Duodenal mucosa (tissue), 2 donors: Measurements from ENCODE around the gene SLC28A3.

Source experiments
- H3K27ac ChIP-seq: one replicate; pipeline ENCODE4 v1.7.0; 2013; ENCODE audit warnings: low read depth, low read length
- H3K27me3 ChIP-seq, 2 donors: one replicate each; pipeline ENCODE4 v1.7.0; 2013; ENCODE audit warnings: low read length in 2 of 2, control low read depth in 1 of 2; ENCODE audit not compliant: insufficient read depth in 2 of 2, control insufficient read depth in 1 of 2
- H3K36me3 ChIP-seq, 2 donors: one replicate each; pipeline ENCODE4 v1.7.0; 2013; ENCODE audit warnings: low read length in 2 of 2, control low read depth in 1 of 2; ENCODE audit not compliant: insufficient read depth in 2 of 2, control insufficient read depth in 1 of 2
- H3K4me1 ChIP-seq, 2 donors: one replicate each; pipeline ENCODE4 v1.7.0; 2013; ENCODE audit warnings: low read length in 2 of 2, control low read depth in 1 of 2; ENCODE audit not compliant: insufficient read depth in 2 of 2, control insufficient read depth in 1 of 2
- H3K4me3 ChIP-seq, 2 donors: one replicate each; pipeline ENCODE4 v1.7.0; 2013; ENCODE audit warnings: low read length in 2 of 2, low read depth in 1 of 2
- H3K9ac ChIP-seq, 2 donors: one replicate each; pipeline ENCODE4 v1.7.0; 2013; ENCODE audit warnings: low read length in 2 of 2, low read depth in 1 of 2
- H3K9me3 ChIP-seq, 2 donors: one replicate each; pipeline ENCODE4 v1.7.0; 2013; ENCODE audit warnings: low read length in 2 of 2, control low read depth in 1 of 2; ENCODE audit not compliant: control insufficient read depth in 1 of 2

The SLC28A3 gene

GRCh38 chr9:84324811-84325210 is 15.7 kb downstream of the SLC28A3 start:
- H3K4me3 ChIP-seq: no peak overlapping the region
- no peaks in the 10 kb centered on the region for H3K9me3 ChIP-seq
- H3K4me1 ChIP-seq: peaks cover 0 to 9% of the 10 kb centered on the region in 2 donors
- H3K9ac ChIP-seq: no peak overlapping the region
- H3K27me3 ChIP-seq: no peaks in the 10 kb centered on the region
- H3K27ac ChIP-seq: no peak overlapping the region
- no peaks in the 10 kb centered on the region for H3K36me3 ChIP-seq

DNA sequence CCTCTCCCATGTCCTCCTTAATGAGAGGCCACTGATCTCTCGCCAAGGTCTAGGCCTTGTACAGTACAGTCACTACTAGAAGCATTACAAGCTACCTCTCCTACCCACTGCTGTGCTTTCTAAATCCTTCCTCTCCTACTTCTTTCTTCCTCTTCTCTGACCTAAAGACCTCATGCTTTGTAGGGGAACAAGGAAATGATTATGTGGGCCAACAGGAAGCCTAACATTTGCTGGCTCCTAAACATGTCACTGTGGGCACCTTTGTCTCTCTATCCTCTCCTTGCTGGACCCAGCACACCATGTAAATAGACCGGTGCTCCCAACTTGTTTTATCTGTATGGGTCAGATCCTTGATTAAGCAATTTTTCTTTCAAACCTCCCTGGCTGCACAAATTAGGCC is 16.7 kb downstream of the SLC28A3 start:
- no peaks in the 10 kb centered on the region for H3K27me3 ChIP-seq
- H3K27ac ChIP-seq: no peak overlapping the region
- H3K36me3 ChIP-seq: no peaks in the 10 kb centered on the region
- no peak overlapping the region for H3K4me3 ChIP-seq
- H3K4me1 ChIP-seq: peaks cover 0 to 9% of the 10 kb centered on the region in 2 donors
- H3K9ac ChIP-seq: no peak overlapping the region
- H3K9me3 ChIP-seq: no peaks in the 10 kb centered on the region

DNA sequence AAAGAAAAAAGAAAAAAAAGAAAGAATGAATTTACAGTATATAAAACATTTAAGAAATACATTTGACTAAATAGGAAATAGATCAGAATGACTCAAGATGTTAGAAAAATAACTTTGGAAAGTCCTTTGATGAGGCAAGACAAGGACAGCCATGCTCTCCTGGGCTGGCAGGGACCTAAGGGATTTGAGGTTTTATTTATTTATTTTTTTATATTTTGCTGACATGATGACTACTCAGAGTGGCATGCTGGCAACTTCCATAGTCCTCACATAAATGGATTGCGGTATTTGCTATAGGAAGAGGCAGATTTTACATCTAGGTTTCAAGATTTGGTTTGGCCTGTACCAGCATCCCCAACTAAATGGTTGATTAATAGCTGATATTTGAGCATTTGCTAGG is 17.7 kb downstream of the SLC28A3 start:
- H3K27ac ChIP-seq: no peak overlapping the region
- no peak overlapping the region for H3K4me3 ChIP-seq
- no peaks in the 10 kb centered on the region for H3K9me3 ChIP-seq
- H3K27me3 ChIP-seq: no peaks in the 10 kb centered on the region
- H3K4me1 ChIP-seq: peaks cover 0 to 9% of the 10 kb centered on the region in 2 donors
- no peaks in the 10 kb centered on the region for H3K36me3 ChIP-seq
- no peak overlapping the region for H3K9ac ChIP-seq

DNA sequence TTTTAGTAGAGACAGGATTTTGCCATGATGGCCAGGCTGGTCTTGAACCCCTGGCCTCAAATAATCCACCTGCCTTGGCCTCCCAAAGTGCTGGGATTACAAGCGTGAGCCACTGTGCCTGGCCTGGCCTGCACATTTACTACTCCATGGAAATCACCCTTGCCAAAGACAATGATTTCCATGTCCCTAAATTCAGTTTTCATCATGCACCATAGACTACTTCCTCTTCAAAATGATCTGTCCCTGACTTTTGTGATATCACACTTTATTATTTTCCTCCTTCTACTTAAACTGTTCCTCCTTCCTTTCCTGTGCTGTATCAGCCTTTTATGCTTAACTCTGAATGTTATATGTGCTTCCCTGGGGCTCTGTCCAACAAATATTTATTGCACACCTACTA is 20.3 kb downstream of the SLC28A3 start:
- H3K9ac ChIP-seq: no peak overlapping the region
- H3K4me1 ChIP-seq: peaks cover under 1 to 9% of the 10 kb centered on the region in 2 donors
- no peaks in the 10 kb centered on the region for H3K9me3 ChIP-seq
- no peaks in the 10 kb centered on the region for H3K36me3 ChIP-seq
- H3K27ac ChIP-seq: no peak overlapping the region
- no peak overlapping the region for H3K4me3 ChIP-seq
- no peaks in the 10 kb centered on the region for H3K27me3 ChIP-seq

DNA sequence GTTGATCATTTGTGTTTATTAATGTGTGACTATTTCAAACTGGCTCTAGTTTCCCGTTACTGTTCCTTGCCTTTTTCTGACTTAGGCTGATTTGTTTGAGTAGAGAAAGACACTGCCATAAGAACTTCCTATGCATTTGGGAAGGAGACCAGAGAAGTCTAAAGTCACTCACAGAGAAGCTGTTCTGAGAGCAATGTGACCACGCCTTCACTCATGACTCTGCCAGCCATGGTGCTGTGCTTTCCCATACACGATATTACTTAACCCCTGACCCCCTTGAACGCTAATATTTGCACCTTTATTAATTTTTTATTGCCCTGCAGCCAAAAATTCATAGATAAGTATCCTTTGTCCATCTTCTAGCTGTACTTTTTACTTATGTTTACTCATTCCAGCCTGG is 20.9 kb downstream of the SLC28A3 start:
- H3K9ac ChIP-seq: no peak overlapping the region
- no peak overlapping the region for H3K4me3 ChIP-seq
- H3K4me1 ChIP-seq: peaks cover 3 to 9% of the 10 kb centered on the region in 2 donors
- H3K27me3 ChIP-seq: no peaks in the 10 kb centered on the region
- H3K27ac ChIP-seq: no peak overlapping the region
- H3K9me3 ChIP-seq: no peaks in the 10 kb centered on the region
- H3K36me3 ChIP-seq: no peaks in the 10 kb centered on the region

DNA sequence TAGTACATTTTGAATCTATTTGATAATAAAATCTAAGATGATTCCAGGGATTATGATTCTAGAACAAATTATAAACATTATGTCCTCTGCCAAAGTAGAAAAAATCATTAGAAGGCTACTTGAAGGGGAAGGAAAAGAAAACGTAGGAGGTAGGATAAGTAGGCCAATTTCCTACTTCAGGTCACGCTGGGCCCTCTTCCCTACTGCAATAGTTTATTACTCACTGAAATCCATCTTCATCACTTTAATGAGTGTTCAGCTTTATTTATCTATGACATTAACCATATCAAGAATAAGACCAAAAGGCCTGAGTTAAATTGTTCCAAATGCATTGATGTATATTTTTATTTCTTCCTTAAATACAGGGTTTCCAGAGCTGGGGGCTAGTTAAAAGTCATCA is 21.6 kb downstream of the SLC28A3 start:
- H3K4me1 ChIP-seq: peaks cover 3 to 9% of the 10 kb centered on the region in 2 donors

GRCh38 chr9:84317563-84317962 is 23.0 kb downstream of the SLC28A3 start:
- H3K27me3 ChIP-seq: no peaks in the 10 kb centered on the region
- H3K4me3 ChIP-seq: no peak overlapping the region
- H3K4me1 ChIP-seq: peaks cover 3 to 5% of the 10 kb centered on the region in 2 donors
- no peaks in the 10 kb centered on the region for H3K9me3 ChIP-seq
- H3K36me3 ChIP-seq: no peaks in the 10 kb centered on the region
- no peak overlapping the region for H3K27ac ChIP-seq
- no peak overlapping the region for H3K9ac ChIP-seq

More for the DNA sequence above, 21.6 kb downstream of the SLC28A3 start:
- H3K9me3 ChIP-seq: no peaks in the 10 kb centered on the region
- no peaks in the 10 kb centered on the region for H3K36me3 ChIP-seq
- H3K9ac ChIP-seq: no peak overlapping the region
- H3K27ac ChIP-seq: no peak overlapping the region
- no peak overlapping the region for H3K4me3 ChIP-seq
- H3K27me3 ChIP-seq: no peaks in the 10 kb centered on the region

DNA sequence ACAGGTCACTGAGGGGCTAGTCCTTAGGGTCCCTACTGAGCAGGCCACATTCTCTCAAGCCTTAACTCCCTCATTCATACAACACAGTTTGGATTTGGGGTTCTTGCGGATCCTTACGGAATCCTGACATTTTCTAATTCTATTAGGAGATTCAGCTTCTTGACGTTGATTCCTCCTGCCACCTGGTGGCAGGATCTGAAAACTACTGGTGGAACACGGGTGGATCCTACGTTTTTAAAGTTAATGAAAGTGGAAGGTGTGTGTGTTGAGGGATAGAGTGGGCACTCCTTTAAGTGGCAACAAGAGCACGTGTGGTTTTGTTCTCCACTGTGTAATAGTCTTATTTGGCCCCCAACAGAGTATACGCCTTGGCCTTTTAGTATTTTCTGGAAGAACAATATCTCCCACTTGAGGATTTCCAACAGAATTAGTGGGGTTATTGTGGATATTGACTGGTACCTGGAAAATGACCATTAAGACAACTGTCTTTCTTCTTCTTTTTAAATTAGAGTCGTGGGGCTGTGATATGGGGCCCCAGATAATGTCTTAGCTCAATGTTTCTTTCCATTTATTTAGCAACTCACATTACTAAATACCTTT is 25.2 kb downstream of the SLC28A3 start:
- H3K4me3 ChIP-seq: peak overlapping the region; percentile 27 to 45
- H3K4me1 ChIP-seq: peaks cover 3% of the 10 kb centered on the region in 2 donors
- no peak overlapping the region for H3K9ac ChIP-seq
- H3K27ac ChIP-seq: peak overlapping the region; percentile 13
- no peaks in the 10 kb centered on the region for H3K9me3 ChIP-seq
- no peaks in the 10 kb centered on the region for H3K36me3 ChIP-seq
- no peaks in the 10 kb centered on the region for H3K27me3 ChIP-seq

DNA sequence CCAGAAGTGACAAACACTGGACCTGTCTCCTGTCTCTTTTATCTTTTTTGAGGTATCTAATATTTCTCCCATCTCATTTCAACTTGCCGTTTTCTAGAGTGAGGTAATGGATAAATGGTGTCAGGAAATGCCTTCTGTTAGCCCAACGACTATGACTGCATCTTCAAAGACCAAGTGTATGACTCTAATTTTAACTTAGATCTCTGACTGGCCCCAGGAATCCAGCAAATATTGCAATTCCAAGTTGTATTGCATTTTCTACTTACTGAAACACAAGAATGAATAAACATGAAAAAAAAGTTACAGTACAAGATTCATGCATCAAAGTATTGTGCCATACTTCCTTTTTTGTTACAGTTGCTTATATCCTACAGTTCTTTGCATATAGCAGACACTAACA is 26.3 kb downstream of the SLC28A3 start:
- H3K9ac ChIP-seq: no peak overlapping the region
- H3K27me3 ChIP-seq: no peaks in the 10 kb centered on the region
- H3K36me3 ChIP-seq: no peaks in the 10 kb centered on the region
- H3K9me3 ChIP-seq: no peaks in the 10 kb centered on the region
- peaks cover 0 to 3% of the 10 kb centered on the region in 2 donors for H3K4me1 ChIP-seq
- H3K27ac ChIP-seq: no peak overlapping the region
- H3K4me3 ChIP-seq: no peak overlapping the region

DNA sequence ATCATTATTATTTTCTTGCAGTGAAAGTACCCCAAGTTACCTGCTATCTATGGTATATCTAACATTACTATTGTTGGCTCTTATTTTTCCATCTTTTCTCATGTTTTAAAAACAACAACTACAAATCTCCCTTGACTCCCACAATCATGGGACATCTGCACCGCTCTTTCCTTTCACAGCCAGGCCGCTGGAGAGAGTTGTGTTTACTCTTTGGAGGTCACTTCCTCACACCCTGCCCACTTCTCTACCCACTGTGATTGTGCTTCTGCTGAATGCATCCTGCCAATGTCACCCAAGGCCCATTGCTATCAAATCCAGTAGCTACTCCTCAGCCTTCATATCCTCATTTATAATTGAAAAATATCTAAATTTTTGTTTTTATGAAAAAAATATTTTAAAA is 29.7 kb downstream of the SLC28A3 start:
- Histone ChIP-seq H3K9ac (no peak overlapping the region), H3K27ac (no peak overlapping the region), H3K9me3 (no peaks in the 10 kb centered on the region), H3K4me1 (peaks cover 0 to 3% of the 10 kb centered on the region in 2 donors), H3K4me3 (no peak overlapping the region), H3K36me3 (no peaks in the 10 kb centered on the region), H3K27me3 (no peaks in the 10 kb centered on the region)
